NB4 (cell line): ENCODE data around the gene DNMBP.

Source experiments
- CTCF ChIP-seq: IDR thresholded peaks from one replicate; pipeline ENCODE4 v1.5.1; 2012; ENCODE audit warnings: low read depth, low read length
- POLR2A ChIP-seq: IDR thresholded peaks from 2 replicates; pipeline ENCODE4 v1.6.1; 2011; ENCODE audit warnings: mild to moderate bottlenecking; ENCODE audit not compliant: insufficient read length; ENCODE audit errors: extremely low read depth

GRCh38 chr10:100027416-100027815, 17.7 kb upstream of the DNMBP start:
- TF ChIP-seq CTCF (no peak), POLR2A (no peak)
